AG04449 (cell line): ENCODE results near the gene IQSEC1.

Experiments
- CTCF ChIA-PET: fragments of 350-600 bp; formaldehyde crosslinking; extraction: SDS; loops from one replicate; lab custom pipeline; 2021; ENCODE audit warnings: antibody characterized with exemption; lab: Yijun Ruan, JAX
- POLR2A ChIA-PET: fragments of 400-600, 350-600 bp; formaldehyde crosslinking; extraction: SDS; loops from one replicate; lab custom pipeline; 2020; ENCODE audit warnings: antibody characterized with exemption, inconsistent platforms; lab: Yijun Ruan, JAX
- DNase-seq: peaks from one replicate; pipeline ENCODE4 v3.0.0-alpha.2; 2010; ENCODE audit warnings: low read depth, low spot score
- H3K4me3 ChIP-seq: 2 replicates; pipeline ENCODE4 v1.5.1; 2011; ENCODE audit warnings: low read depth, mild to moderate bottlenecking, control low read depth, low read length
- TF ChIP-seq, protein P1 (sequence below): IDR thresholded peaks from one replicate; pipeline ENCODE4 v1.5.1; 2011; ENCODE audit warnings: mild to moderate bottlenecking, moderate library complexity, low read length, control low read depth, inconsistent platforms; ENCODE audit not compliant: insufficient read depth; ENCODE audit errors: missing control alignments

The IQSEC1 gene

GRCh38 chr3:12941495-12942023 lies 131.7 kb downstream of the IQSEC1 start:
- TF ChIP-seq, protein P1, sequence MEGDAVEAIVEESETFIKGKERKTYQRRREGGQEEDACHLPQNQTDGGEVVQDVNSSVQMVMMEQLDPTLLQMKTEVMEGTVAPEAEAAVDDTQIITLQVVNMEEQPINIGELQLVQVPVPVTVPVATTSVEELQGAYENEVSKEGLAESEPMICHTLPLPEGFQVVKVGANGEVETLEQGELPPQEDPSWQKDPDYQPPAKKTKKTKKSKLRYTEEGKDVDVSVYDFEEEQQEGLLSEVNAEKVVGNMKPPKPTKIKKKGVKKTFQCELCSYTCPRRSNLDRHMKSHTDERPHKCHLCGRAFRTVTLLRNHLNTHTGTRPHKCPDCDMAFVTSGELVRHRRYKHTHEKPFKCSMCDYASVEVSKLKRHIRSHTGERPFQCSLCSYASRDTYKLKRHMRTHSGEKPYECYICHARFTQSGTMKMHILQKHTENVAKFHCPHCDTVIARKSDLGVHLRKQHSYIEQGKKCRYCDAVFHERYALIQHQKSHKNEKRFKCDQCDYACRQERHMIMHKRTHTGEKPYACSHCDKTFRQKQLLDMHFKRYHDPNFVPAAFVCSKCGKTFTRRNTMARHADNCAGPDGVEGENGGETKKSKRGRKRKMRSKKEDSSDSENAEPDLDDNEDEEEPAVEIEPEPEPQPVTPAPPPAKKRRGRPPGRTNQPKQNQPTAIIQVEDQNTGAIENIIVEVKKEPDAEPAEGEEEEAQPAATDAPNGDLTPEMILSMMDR, result no peak
- H3K4me3 ChIP-seq, result no peak overlapping the region
- no peak for DNase-seq
- ChIA-PET CTCF (interaction anchor here (0.8 kb wide), 1 partner anchor 49 kb away, joined by 3 read pairs; no protein-coding TSS in a partner anchor), POLR2A (no interaction called here)

- no peak overlapping the region for H3K4me3 ChIP-seq
- TF ChIP-seq, protein P1, result no peak
- CTCF ChIA-PET, result interaction anchor here (0.7 kb wide), 1 partner anchor 28 kb away, joined by 3 read pairs; no protein-coding TSS in a partner anchor
- no peak for DNase-seq
- POLR2A ChIA-PET, result no interaction called here
Observed at GRCh38 chr3:12940854-12941253, 132.4 kb downstream of the IQSEC1 start.

DNA sequence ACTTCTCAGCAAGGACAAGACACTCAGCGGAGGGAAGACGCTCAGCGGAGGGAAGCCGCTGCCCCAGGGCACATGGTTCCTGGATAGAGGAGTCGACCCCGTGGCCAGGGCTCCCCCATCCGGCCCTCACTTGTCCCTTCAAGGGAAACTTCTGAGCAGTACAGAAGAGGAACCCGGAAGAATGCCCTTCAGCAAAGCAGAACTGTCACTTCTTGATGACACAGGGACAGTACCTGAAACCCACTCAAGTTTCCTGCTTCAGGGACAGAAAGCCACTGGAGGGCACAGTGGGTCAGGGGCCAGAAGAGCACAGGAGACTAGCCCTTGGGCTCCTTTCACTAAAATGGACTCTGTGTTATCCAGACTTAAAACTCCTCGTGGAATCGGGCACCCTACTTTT lies 134.1 kb downstream of the IQSEC1 start:
- CTCF ChIA-PET, result interaction anchor here (0.9 to 1.0 kb wide), 2 partner anchors 12 to 45 kb away, joined by 3 to 4 read pairs; no protein-coding TSS in a partner anchor
- POLR2A ChIA-PET, result no interaction called here
- H3K4me3 ChIP-seq, result no peak overlapping the region
- no peak for DNase-seq
- TF ChIP-seq, protein P1, result no peak

DNA sequence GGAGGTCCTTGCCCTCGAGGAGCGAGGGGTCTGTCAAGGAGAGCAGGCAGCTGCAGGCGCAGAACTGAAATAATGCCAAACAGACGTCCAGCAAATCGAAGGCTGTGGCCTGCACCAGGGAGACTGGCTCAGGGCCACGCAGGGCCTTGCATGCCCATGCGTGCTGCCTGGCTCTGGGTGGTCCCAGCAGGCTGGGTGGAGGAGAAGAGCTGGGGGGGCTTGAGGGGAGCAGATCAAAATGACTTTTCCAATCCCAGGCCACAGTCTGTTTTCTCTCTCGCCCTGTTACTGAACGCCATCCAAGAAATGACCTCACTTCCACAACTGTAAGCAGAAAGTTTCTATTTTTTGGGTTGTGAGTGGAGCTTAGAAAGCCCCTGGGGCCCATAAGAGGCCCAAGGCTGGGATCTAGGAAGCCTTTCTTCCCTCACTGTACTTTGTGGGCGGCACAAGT lies 134.9 kb downstream of the IQSEC1 start:
- CTCF ChIA-PET, result interaction anchor here (0.9 kb wide), 1 partner anchor 43 kb away, joined by 3 read pairs; no protein-coding TSS in a partner anchor
- POLR2A ChIA-PET, result no interaction called here
- no peak overlapping the region for H3K4me3 ChIP-seq
- TF ChIP-seq, protein P1, result no peak
- DNase-seq, result no peak

GRCh38 chr3:12935861-12936830 lies 137.1 kb downstream of the IQSEC1 start:
- no peak for DNase-seq
- ChIA-PET POLR2A (no interaction called here), CTCF (interaction anchor here (1.3 kb wide), 1 partner anchor 10 kb away, joined by 3 read pairs; no protein-coding TSS in a partner anchor)
- TF ChIP-seq, protein P1, result no peak
- H3K4me3 ChIP-seq, result no peak overlapping the region
